H1 (cell line): ENCODE measurements around the gene VSX1. TPM values are rescaled to one million over a fixed set of nuclear protein-coding genes. Genes with fewer than 3 reads are reported as not detected.

Experiments used
- ASH2L ChIP-seq: fragments of 200-600, 300-600 bp; sonication (generic); IDR thresholded peaks from one replicate; pipeline ENCODE4 v1.7.1; 2017; ENCODE audit warnings: low read length
- BCL11A ChIP-seq, 2 experiments: IDR thresholded peaks; one replicate each; pipeline ENCODE4 v1.6.1; 2011; ENCODE audit warnings: low read depth in 2 of 2, low read length in 2 of 2, mild to moderate bottlenecking in 2 of 2
- CBX8 ChIP-seq: fragments of 300-800, 300-1000 bp; sonication (generic); IDR thresholded peaks from 2 replicates; pipeline ENCODE4 v1.7.1; 2016; ENCODE audit warnings: low read depth, low read length, borderline replicate concordance
- JUND ChIP-seq: IDR thresholded peaks from 2 replicates; pipeline ENCODE4 v1.6.1; 2011; ENCODE audit warnings: mild to moderate bottlenecking, improper control_type of control experiment, low read length
- KDM4A ChIP-seq: IDR thresholded peaks from one replicate; pipeline ENCODE4 v1.7.1; 2012; ENCODE audit warnings: low read depth, mild to moderate bottlenecking, moderate library complexity, low read length, inconsistent platforms; ENCODE audit not compliant: severe bottlenecking
- KDM5A ChIP-seq: fragments of 200-600 bp; IDR thresholded peaks from 2 replicates; pipeline ENCODE4 v1.7.1; 2012; ENCODE audit warnings: mild to moderate bottlenecking, low read length, inconsistent platforms, mixed read lengths
- PHF8 ChIP-seq: fragments of 200-600 bp; sonication (generic); conservative IDR thresholded peaks from 2 replicates; pipeline ENCODE4 v1.7.1; 2012; ENCODE audit warnings: low read depth, mild to moderate bottlenecking, inconsistent platforms, low read length, moderate library complexity
- RBBP5 ChIP-seq: IDR thresholded peaks from 2 replicates; pipeline ENCODE4 v1.7.1; 2012; ENCODE audit warnings: low read depth, mild to moderate bottlenecking, inconsistent platforms, low read length, moderate library complexity, borderline replicate concordance
- SAP30 ChIP-seq: fragments of 300-600 bp; sonication (generic); IDR thresholded peaks from 2 replicates; pipeline ENCODE4 v1.7.1; 2012; ENCODE audit warnings: low read length, moderate library complexity, mild to moderate bottlenecking, inconsistent platforms; ENCODE audit not compliant: insufficient read depth, insufficient replicate concordance
- SUZ12 ChIP-seq: fragments of 200-600 bp; sonication (generic); IDR thresholded peaks from 2 replicates; pipeline ENCODE4 v1.6.1; 2012; ENCODE audit warnings: mild to moderate bottlenecking, inconsistent platforms, low read length, moderate library complexity, mixed read lengths
- TAF1 ChIP-seq: IDR thresholded peaks from 2 replicates; pipeline ENCODE4 v1.6.1; 2011; ENCODE audit warnings: mild to moderate bottlenecking, low read depth, low read length
- TAF7 ChIP-seq: optimal IDR thresholded peaks from 2 replicates; pipeline ENCODE3; 2011; ENCODE audit warnings: low read depth, mild to moderate bottlenecking, inconsistent platforms, low read length, moderate library complexity, borderline replicate concordance
- TBP ChIP-seq: IDR thresholded peaks from 2 replicates; pipeline ENCODE4 v1.6.1; 2011; ENCODE audit warnings: low read depth, low read length, improper control_type of control experiment
- polyA plus RNA-seq, 7 experiments: library from polyadenylated mRNA; depleted of rRNA in 3 of 7; stranded (reverse) in 5 of 7; unstranded in 2 of 7; fragments of >200 nt in 5 of 7; fragments of 200-250 nt in 2 of 7; gene quantifications; 1 replicate in 5 of 7; 2 replicates in 1 of 7; 4 replicates in 1 of 7; pipeline versions ENCODE4 v1.2.1 to v1.2.3, GENCODE V29; 2011 to 2013; ENCODE audit warnings: missing spikeins in 2 of 7, mixed read lengths in 2 of 7
- total RNA-seq: library from RNA; stranded (reverse); fragmentation: NEBNext Ultra II Directional; extraction: Animal tissue kit (Norgen Biotek cat#: 25700); gene quantifications from 2 replicates; pipeline ENCODE4 v1.2.1, GENCODE V29; 2021
- TF ChIP-seq, protein P1 (sequence below): IDR thresholded peaks from 2 replicates; pipeline ENCODE4 v1.6.1; 2012; ENCODE audit warnings: inconsistent platforms
- TF ChIP-seq, protein P2 (sequence below), 3 experiments: IDR thresholded peaks; 1 replicate in 2 of 3; 2 replicates in 1 of 3; pipeline versions ENCODE4 v1.5.1 to v1.6.1; 2011; ENCODE audit warnings: low read length in 3 of 3, mild to moderate bottlenecking in 3 of 3, inconsistent platforms in 2 of 3, low read depth in 1 of 3, moderate library complexity in 1 of 3; ENCODE audit not compliant: insufficient read depth in 1 of 3; ENCODE audit errors: control extremely low read depth in 1 of 3

VSX1 gene
- total and polyA plus RNA-seq, 2 of the 8 experiments (the other 6 are each of a cell fraction or from before 2014, with no cell fraction given) = 0.14 TPM; not detected in 1

DNA sequence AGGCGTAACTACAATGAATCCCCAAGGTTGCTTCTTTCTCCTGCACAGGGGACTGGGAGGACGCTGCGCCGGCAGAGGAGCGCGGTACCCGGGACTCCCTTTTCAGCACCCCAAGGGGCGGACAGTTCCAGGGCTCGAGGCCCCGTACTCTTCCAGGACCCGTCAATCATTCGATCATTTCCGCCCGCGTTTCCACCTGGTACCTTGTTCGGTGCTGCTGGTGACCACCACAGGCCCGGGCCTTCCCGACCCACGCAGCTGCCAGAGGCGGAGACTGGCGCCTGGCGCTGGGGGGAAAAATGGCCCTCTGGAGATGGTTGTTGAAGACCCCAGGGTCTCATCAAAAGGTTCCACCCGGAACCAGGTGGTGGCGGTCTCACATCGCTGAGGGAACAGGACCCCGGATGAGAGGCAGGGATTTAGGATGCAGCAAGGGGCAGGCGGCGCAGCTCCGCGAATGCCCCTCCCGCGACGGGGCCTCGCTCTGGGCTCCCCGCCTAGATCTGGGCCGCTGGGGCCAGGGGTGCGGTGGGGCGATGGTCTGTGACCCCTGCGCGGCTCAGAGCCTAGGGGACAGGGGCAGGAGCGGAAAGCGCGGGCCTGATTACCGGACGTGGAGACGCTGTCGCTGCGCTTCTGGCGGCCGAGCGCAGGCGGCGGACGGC, 744 bp downstream of the VSX1 start (continued):
- TF ChIP-seq CBX8 (no peak), PHF8 (no peak), TAF1 (0 out of 2 replicates have a peak, but pooled peaks have one; percentile 7), RBBP5 (no peak), KDM5A (no peak), KDM4A (peak; percentile 79), SAP30 (peak; percentile 72), TAF7 (peak; percentile 51), ASH2L (peak; percentile 57), SUZ12 (peak; percentile 74; the same call in 1 of the 2 replicates), BCL11A (IDR thresholded peaks at IDR 0.05; ENCODE audit: low read depth in 2 of 2, low read length in 2 of 2) (no peak), JUND (no peak), TBP (0 out of 2 replicates have a peak, but pooled peaks have one; percentile 21)
- TF ChIP-seq, protein P1, sequence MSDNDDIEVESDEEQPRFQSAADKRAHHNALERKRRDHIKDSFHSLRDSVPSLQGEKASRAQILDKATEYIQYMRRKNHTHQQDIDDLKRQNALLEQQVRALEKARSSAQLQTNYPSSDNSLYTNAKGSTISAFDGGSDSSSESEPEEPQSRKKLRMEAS = peak; percentile 36; the same call in 1 of the 2 replicates
- TF ChIP-seq, protein P2, sequence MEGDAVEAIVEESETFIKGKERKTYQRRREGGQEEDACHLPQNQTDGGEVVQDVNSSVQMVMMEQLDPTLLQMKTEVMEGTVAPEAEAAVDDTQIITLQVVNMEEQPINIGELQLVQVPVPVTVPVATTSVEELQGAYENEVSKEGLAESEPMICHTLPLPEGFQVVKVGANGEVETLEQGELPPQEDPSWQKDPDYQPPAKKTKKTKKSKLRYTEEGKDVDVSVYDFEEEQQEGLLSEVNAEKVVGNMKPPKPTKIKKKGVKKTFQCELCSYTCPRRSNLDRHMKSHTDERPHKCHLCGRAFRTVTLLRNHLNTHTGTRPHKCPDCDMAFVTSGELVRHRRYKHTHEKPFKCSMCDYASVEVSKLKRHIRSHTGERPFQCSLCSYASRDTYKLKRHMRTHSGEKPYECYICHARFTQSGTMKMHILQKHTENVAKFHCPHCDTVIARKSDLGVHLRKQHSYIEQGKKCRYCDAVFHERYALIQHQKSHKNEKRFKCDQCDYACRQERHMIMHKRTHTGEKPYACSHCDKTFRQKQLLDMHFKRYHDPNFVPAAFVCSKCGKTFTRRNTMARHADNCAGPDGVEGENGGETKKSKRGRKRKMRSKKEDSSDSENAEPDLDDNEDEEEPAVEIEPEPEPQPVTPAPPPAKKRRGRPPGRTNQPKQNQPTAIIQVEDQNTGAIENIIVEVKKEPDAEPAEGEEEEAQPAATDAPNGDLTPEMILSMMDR (IDR thresholded peaks at IDR 0.05; ENCODE audit: control extremely low read depth in 1 of 3, insufficient read depth in 1 of 3, low read depth in 1 of 3, low read length in 3 of 3) = peak; percentile 29 to 48 (median 45)
